A673 (cell line): ENCODE data around the gene LMAN2.

Source experiments
- CTCF ChIP-seq: fragments of 300-800, 200-600 bp; sonication (generic); conservative IDR thresholded peaks from 2 replicates; pipeline ENCODE4 v1.5.1; 2017; ENCODE audit warnings: low read depth, mild to moderate bottlenecking, antibody characterized with exemption, low read length, moderate library complexity, mixed read lengths
- EZH2 ChIP-seq: fragments of 200-600 bp; sonication (generic); IDR thresholded peaks from 2 replicates; pipeline ENCODE4 v1.6.1; 2017; ENCODE audit warnings: borderline replicate concordance, low read depth, mild to moderate bottlenecking, mixed read lengths, antibody characterized with exemption, low read length; ENCODE audit not compliant: poor library complexity, severe bottlenecking

GRCh38 chr5:177297922-177298321 lies 53.5 kb downstream of the LMAN2 start:
- no peak for TF ChIP-seq CTCF
- no peak for TF ChIP-seq EZH2
